Liver (tissue), 9 donors: ENCODE data around the gene FAM110D. TPM values are rescaled to one million over a fixed set of nuclear protein-coding genes. Genes with fewer than 3 reads are reported as not detected.

Experiments
- DNase-seq: peaks from one replicate; pipeline ENCODE4 v3.0.0-alpha.2; 2017; ENCODE audit warnings: low spot score
- H3K27ac ChIP-seq, 2 donors: one replicate each; pipeline ENCODE4 v1.7.0; 2013; ENCODE audit warnings: inconsistent platforms in 2 of 2, low read length in 2 of 2, control low read depth in 1 of 2, low read depth in 1 of 2, mild to moderate bottlenecking in 1 of 2
- H3K27me3 ChIP-seq, 4 donors: one replicate each; pipeline versions ENCODE4 v1.6.1 to v1.7.0; 2013; ENCODE audit warnings: low read length in 3 of 4, inconsistent platforms in 1 of 4, mild to moderate bottlenecking in 1 of 4, moderate library complexity in 1 of 4; ENCODE audit not compliant: control insufficient read depth in 4 of 4, insufficient read depth in 4 of 4
- H3K36me3 ChIP-seq, 4 donors: one replicate each; pipeline versions ENCODE4 v1.6.1 to v1.7.0; 2013; ENCODE audit warnings: low read length in 3 of 4, mild to moderate bottlenecking in 3 of 4, low read depth in 1 of 4, moderate library complexity in 1 of 4; ENCODE audit not compliant: control insufficient read depth in 4 of 4, insufficient read depth in 3 of 4
- H3K4me1 ChIP-seq, 4 donors: one replicate each; pipeline versions ENCODE4 v1.6.1 to v1.7.0; 2013; ENCODE audit warnings: low read length in 3 of 4, mild to moderate bottlenecking in 3 of 4, moderate library complexity in 1 of 4; ENCODE audit not compliant: control insufficient read depth in 4 of 4, insufficient read depth in 4 of 4
- H3K4me3 ChIP-seq, 3 donors: one replicate each; pipeline versions ENCODE4 v1.6.1 to v1.7.0; 2013; ENCODE audit warnings: low read length in 3 of 3, control low read depth in 1 of 3, low read depth in 1 of 3, mild to moderate bottlenecking in 1 of 3
- H3K9ac ChIP-seq, 2 donors: one replicate each; pipeline ENCODE4 v1.7.0; 2013; ENCODE audit warnings: low read length in 2 of 2, mild to moderate bottlenecking in 2 of 2, moderate library complexity in 2 of 2, control low read depth in 1 of 2, low read depth in 1 of 2
- H3K9me3 ChIP-seq, 4 donors: one replicate each; pipeline versions ENCODE4 v1.6.1 to v1.7.0; 2013; ENCODE audit warnings: low read length in 3 of 4; ENCODE audit not compliant: control insufficient read depth in 4 of 4
- EGR1 ChIP-seq, 2 donors: IDR thresholded peaks; 2 replicates each; pipeline ENCODE4 v1.6.1; 2016 to 2018; ENCODE audit warnings: antibody characterized with exemption in 2 of 2, low read depth in 2 of 2
- FOXA1 ChIP-seq: IDR thresholded peaks from 2 replicates; pipeline ENCODE4 v1.6.1; 2016; ENCODE audit warnings: antibody characterized with exemption
- GABPA ChIP-seq, 2 donors: IDR thresholded peaks in 1 of 2; conservative IDR thresholded peaks in 1 of 2; 2 replicates each; pipeline ENCODE4 v1.6.1; 2016; ENCODE audit warnings: antibody characterized with exemption in 2 of 2, mild to moderate bottlenecking in 1 of 2, moderate library complexity in 1 of 2
- HNF4A ChIP-seq, 2 donors: conservative IDR thresholded peaks; 2 replicates each; pipeline ENCODE4 v1.6.1; 2016; ENCODE audit warnings: antibody characterized with exemption in 2 of 2, mild to moderate bottlenecking in 2 of 2
- HNF4G ChIP-seq: IDR thresholded peaks from 2 replicates; pipeline ENCODE4 v1.6.1; 2016; ENCODE audit warnings: antibody characterized with exemption
- JUND ChIP-seq, 2 donors: IDR thresholded peaks; 2 replicates each; pipeline ENCODE4 v1.6.1; 2016; ENCODE audit warnings: antibody characterized with exemption in 2 of 2
- NR2F2 ChIP-seq: IDR thresholded peaks from 2 replicates; pipeline ENCODE4 v1.6.1; 2016; ENCODE audit warnings: antibody characterized with exemption
- RAD21 ChIP-seq, 2 donors: IDR thresholded peaks; 2 replicates each; pipeline ENCODE4 v1.6.1; 2016; ENCODE audit warnings: antibody characterized with exemption in 2 of 2, mild to moderate bottlenecking in 2 of 2
- RXRA ChIP-seq, 2 donors: IDR thresholded peaks; 2 replicates each; pipeline ENCODE4 v1.6.1; 2017 to 2018; ENCODE audit warnings: antibody characterized with exemption in 2 of 2, mild to moderate bottlenecking in 1 of 2
- SP1 ChIP-seq: IDR thresholded peaks from 2 replicates; pipeline ENCODE4 v1.6.1; 2018; ENCODE audit warnings: antibody characterized with exemption, mild to moderate bottlenecking
- TAF1 ChIP-seq: conservative IDR thresholded peaks from 2 replicates; pipeline ENCODE4 v1.6.1; 2016; ENCODE audit warnings: antibody characterized with exemption, mild to moderate bottlenecking
- YY1 ChIP-seq: IDR thresholded peaks from 2 replicates; pipeline ENCODE4 v1.6.1; 2016; ENCODE audit warnings: antibody characterized with exemption, mild to moderate bottlenecking
- WGBS: extraction: QIAGEN DNeasy Blood & Tissue Kit; methylation state at CpG from one replicate; pipeline ENCODE4 v1.1.7; 2013; 5-methylcytosine and 5-hydroxymethylcytosine counted together
- polyA plus RNA-seq, 2 donors: library from polyadenylated mRNA; stranded (reverse) in 1 of 2; unstranded in 1 of 2; fragments of 200-250 nt in 1 of 2; fragments of >200 nt in 1 of 2; fragmentation: Nextera tagmentation in 1 of 2; extraction: Ambion mirVana in 1 of 2; gene quantifications; one replicate each; pipeline versions ENCODE4 v1.2.1 to v1.2.3, GENCODE V29; 2013 to 2015
- total RNA-seq, 2 donors: library from RNA; depleted of rRNA; stranded (reverse); fragments of >200 nt; gene quantifications; one replicate each; pipeline ENCODE4 v1.2.3, GENCODE V29; 2014
- TF ChIP-seq, protein P1 (sequence below): IDR thresholded peaks from 2 replicates; pipeline ENCODE4 v1.6.1; 2016; ENCODE audit warnings: antibody characterized with exemption
- TF ChIP-seq, protein P2 (sequence below): fragments of 150-350 bp; IDR thresholded peaks from 2 replicates; pipeline ENCODE4 v1.5.1; 2017; ENCODE audit warnings: improper control_type of control experiment, low read depth, low read length; ENCODE audit not compliant: missing input control
- TF ChIP-seq, protein P3 (sequence below): IDR thresholded peaks from 2 replicates; pipeline ENCODE4 v1.6.1; 2016; ENCODE audit warnings: antibody characterized with exemption, mild to moderate bottlenecking
- TF ChIP-seq, protein P4 (sequence below): IDR thresholded peaks from 2 replicates; pipeline ENCODE4 v1.6.1; 2016; ENCODE audit warnings: antibody characterized with exemption
- donor health status: healthy.
- donor health status: healthy.
- donor health status: healthy.
- donor health status: healthy.
- donor health status: healthy.

The FAM110D gene
- total and polyA plus RNA-seq, 4 donors, result 0.10 to 0.50 (median 0.27) TPM

DNA sequence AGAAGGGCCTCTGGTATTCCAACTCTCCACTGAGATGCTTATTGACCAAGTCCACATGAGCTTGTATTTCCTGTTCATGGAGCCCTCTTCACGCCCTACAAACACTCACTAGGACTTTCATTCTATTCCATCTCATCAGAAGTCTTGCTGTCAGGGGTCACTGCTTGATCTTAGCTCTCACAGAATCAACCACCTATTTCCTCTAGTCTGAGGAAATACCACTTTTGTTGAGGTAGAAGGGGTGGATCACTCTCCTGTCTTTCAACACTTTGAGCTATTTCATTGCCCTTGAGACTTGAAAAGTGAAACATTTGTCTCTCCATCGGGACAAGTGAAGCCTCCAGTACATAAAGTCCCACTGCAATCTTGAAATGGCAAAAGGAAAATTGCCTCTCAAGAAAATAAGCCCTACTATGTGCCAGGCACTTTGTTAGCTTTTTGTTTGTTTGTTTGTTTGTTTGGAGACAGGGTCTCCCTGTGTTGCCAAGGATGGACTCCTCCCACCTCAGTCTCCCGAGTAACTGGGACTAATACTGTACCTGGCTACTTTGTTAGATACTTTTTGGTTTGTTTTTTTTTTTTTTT lies 19.8 kb upstream of the FAM110D start:
- 75% methylated on average over 3 of the region's 3 CpGs for WGBS

DNA sequence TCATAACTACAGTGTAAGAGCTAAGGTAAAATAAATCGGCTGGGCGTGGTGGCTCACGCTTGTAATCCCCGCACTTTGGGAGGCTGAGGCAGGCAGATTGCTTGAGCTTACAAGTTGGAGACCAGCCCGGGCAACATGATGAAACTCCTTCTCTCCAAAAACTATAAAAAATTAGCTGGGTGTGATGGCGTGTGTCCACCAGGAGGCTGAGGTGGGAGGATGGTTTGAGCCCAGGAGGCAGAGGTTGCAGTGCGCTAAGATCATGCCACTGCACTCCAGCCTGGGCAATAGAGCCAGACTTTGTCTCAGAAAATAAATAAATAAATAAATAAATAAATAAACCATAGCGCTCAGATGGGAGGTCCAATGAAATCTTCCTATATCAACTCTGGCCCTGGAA lies 16.7 kb upstream of the FAM110D start:
- 90% methylated on average over 8 of the region's 8 CpGs for WGBS
- no peak for DNase-seq

More for the DNA sequence above, 19.8 kb upstream of the FAM110D start:
- Histone ChIP-seq H3K27ac (no peak overlapping the region), H3K4me3 (no peak overlapping the region), H3K9me3 (no peaks in the 10 kb centered on the region), H3K9ac (no peak overlapping the region), H3K4me1 (peaks cover 0 to 6% (median 2%) of the 10 kb centered on the region in 4 donors), H3K27me3 (no peaks in the 10 kb centered on the region), H3K36me3 (no peaks in the 10 kb centered on the region)
- TF ChIP-seq JUND (IDR thresholded peaks at IDR 0.05), result no peak
- TF ChIP-seq SP1, result no peak
- TF ChIP-seq RXRA (IDR thresholded peaks at IDR 0.05), result no peak
- no peak for TF ChIP-seq NR2F2
- TF ChIP-seq, protein P1, sequence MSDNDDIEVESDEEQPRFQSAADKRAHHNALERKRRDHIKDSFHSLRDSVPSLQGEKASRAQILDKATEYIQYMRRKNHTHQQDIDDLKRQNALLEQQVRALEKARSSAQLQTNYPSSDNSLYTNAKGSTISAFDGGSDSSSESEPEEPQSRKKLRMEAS, result no peak
- TF ChIP-seq, protein P2, sequence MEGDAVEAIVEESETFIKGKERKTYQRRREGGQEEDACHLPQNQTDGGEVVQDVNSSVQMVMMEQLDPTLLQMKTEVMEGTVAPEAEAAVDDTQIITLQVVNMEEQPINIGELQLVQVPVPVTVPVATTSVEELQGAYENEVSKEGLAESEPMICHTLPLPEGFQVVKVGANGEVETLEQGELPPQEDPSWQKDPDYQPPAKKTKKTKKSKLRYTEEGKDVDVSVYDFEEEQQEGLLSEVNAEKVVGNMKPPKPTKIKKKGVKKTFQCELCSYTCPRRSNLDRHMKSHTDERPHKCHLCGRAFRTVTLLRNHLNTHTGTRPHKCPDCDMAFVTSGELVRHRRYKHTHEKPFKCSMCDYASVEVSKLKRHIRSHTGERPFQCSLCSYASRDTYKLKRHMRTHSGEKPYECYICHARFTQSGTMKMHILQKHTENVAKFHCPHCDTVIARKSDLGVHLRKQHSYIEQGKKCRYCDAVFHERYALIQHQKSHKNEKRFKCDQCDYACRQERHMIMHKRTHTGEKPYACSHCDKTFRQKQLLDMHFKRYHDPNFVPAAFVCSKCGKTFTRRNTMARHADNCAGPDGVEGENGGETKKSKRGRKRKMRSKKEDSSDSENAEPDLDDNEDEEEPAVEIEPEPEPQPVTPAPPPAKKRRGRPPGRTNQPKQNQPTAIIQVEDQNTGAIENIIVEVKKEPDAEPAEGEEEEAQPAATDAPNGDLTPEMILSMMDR, result no peak
- no peak for TF ChIP-seq GABPA (IDR thresholded peaks at IDR 0.05 in 1 of 2, conservative IDR thresholded peaks at IDR 0.05 in 1 of 2)
- no peak for TF ChIP-seq EGR1 (IDR thresholded peaks at IDR 0.05; ENCODE audit: low read depth in 2 of 2)
- TF ChIP-seq, protein P3, sequence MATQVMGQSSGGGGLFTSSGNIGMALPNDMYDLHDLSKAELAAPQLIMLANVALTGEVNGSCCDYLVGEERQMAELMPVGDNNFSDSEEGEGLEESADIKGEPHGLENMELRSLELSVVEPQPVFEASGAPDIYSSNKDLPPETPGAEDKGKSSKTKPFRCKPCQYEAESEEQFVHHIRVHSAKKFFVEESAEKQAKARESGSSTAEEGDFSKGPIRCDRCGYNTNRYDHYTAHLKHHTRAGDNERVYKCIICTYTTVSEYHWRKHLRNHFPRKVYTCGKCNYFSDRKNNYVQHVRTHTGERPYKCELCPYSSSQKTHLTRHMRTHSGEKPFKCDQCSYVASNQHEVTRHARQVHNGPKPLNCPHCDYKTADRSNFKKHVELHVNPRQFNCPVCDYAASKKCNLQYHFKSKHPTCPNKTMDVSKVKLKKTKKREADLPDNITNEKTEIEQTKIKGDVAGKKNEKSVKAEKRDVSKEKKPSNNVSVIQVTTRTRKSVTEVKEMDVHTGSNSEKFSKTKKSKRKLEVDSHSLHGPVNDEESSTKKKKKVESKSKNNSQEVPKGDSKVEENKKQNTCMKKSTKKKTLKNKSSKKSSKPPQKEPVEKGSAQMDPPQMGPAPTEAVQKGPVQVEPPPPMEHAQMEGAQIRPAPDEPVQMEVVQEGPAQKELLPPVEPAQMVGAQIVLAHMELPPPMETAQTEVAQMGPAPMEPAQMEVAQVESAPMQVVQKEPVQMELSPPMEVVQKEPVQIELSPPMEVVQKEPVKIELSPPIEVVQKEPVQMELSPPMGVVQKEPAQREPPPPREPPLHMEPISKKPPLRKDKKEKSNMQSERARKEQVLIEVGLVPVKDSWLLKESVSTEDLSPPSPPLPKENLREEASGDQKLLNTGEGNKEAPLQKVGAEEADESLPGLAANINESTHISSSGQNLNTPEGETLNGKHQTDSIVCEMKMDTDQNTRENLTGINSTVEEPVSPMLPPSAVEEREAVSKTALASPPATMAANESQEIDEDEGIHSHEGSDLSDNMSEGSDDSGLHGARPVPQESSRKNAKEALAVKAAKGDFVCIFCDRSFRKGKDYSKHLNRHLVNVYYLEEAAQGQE, result no peak
- TF ChIP-seq HNF4A (conservative IDR thresholded peaks at IDR 0.05), result no peak
- DNase-seq, result no peak

More for the DNA sequence above, 16.7 kb upstream of the FAM110D start:
- Histone ChIP-seq H3K4me3 (no peak overlapping the region), H3K9me3 (no peaks in the 10 kb centered on the region), H3K36me3 (no peaks in the 10 kb centered on the region), H3K27ac (no peak overlapping the region), H3K4me1 (no peaks in the 10 kb centered on the region), H3K27me3 (no peaks in the 10 kb centered on the region), H3K9ac (no peak overlapping the region)
- TF ChIP-seq RXRA (IDR thresholded peaks at IDR 0.05) (no peak), YY1 (no peak), RAD21 (IDR thresholded peaks at IDR 0.05) (no peak), HNF4G (no peak), GABPA (IDR thresholded peaks at IDR 0.05 in 1 of 2, conservative IDR thresholded peaks at IDR 0.05 in 1 of 2) (no peak), FOXA1 (no peak), TAF1 (no peak), JUND (IDR thresholded peaks at IDR 0.05) (no peak)
- TF ChIP-seq, protein P1, result no peak
- TF ChIP-seq, protein P2, result no peak
- TF ChIP-seq, protein P4, sequence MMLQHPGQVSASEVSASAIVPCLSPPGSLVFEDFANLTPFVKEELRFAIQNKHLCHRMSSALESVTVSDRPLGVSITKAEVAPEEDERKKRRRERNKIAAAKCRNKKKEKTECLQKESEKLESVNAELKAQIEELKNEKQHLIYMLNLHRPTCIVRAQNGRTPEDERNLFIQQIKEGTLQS, result no peak
